Measurements from ENCODE around the gene GPRC5C.
A peak's percentile ranks its signal among the peaks of the same experiment; 100 is the strongest.

- no peak for TF ChIP-seq CTCF (IDR thresholded peaks at IDR 0.05)
- TF ChIP-seq POLR2A (IDR thresholded peaks at IDR 0.05), result peak; percentile 52
Measured at GRCh38 chr17:74433421-74434121, 1.7 kb downstream of the GPRC5C start.
